ENCODE measurements around the gene TEAD3. TPM values are rescaled to one million over a fixed set of nuclear protein-coding genes. Genes with fewer than 3 reads are reported as not detected.

TEAD3 gene
- total and polyA plus RNA-seq, 4 donors, result 1.9 to 6.8 (median 4.5) TPM

- TF ChIP-seq GABPA (IDR thresholded peaks at IDR 0.05 in 1 of 2, conservative IDR thresholded peaks at IDR 0.05 in 1 of 2) (no peak), RAD21 (IDR thresholded peaks at IDR 0.05) (no peak), ZBTB33 (IDR thresholded peaks at IDR 0.05) (no peak), MAX (IDR thresholded peaks at IDR 0.05) (no peak), HNF4A (conservative IDR thresholded peaks at IDR 0.05) (no peak), FOXA1 (IDR thresholded peaks at IDR 0.05) (no peak), HNF4G (IDR thresholded peaks at IDR 0.05) (no peak), NR2F2 (IDR thresholded peaks at IDR 0.05) (no peak), RXRA (IDR thresholded peaks at IDR 0.05) (no peak), SP1 (IDR thresholded peaks at IDR 0.05) (no peak), JUND (IDR thresholded peaks at IDR 0.05) (no peak), REST (IDR thresholded peaks at IDR 0.05) (no peak), FOXA2 (IDR thresholded peaks at IDR 0.05) (no peak), EGR1 (IDR thresholded peaks at IDR 0.05; ENCODE audit: low read depth in 2 of 2) (no peak), ATF3 (IDR thresholded peaks at IDR 0.05) (no peak), YY1 (IDR thresholded peaks at IDR 0.05) (no peak), CTCF (IDR thresholded peaks at IDR 0.05; ENCODE audit: low read depth, low read length, missing input control) (no peak), TAF1 (conservative IDR thresholded peaks at IDR 0.05) (no peak)
Measured at GRCh38 chr6:35493307-35493983, 3.4 kb downstream of the TEAD3 start.

More at GRCh38 chr6:35493307-35493983, 3.4 kb downstream of the TEAD3 start:
- no peak for DNase-seq (ENCODE audit: low spot score)
- Histone ChIP-seq H3K36me3 (ENCODE audit: control insufficient read depth in 4 of 4, insufficient read depth in 3 of 4, low read depth in 1 of 4, low read length in 3 of 4) (no peaks in the 10 kb centered on the region), H3K4me3 (ENCODE audit: low read depth in 1 of 3, low read length in 3 of 3) (no peak overlapping the region), H3K27ac (ENCODE audit: low read depth in 1 of 2, low read length in 2 of 2) (no peak overlapping the region), H3K9me3 (ENCODE audit: control insufficient read depth in 4 of 4, low read length in 3 of 4) (no peaks in the 10 kb centered on the region), H3K27me3 (ENCODE audit: control insufficient read depth in 4 of 4, insufficient read depth in 4 of 4, low read length in 3 of 4) (no peaks in the 10 kb centered on the region), H3K4me1 (ENCODE audit: control insufficient read depth in 4 of 4, insufficient read depth in 4 of 4, low read length in 3 of 4) (peaks cover 9 to 32% (median 17%) of the 10 kb centered on the region in 4 donors), H3K9ac (ENCODE audit: low read depth in 1 of 2, low read length in 2 of 2) (no peak overlapping the region)
- WGBS, result 91% methylated on average over 28 of the region's 28 CpGs

All from liver (tissue), 9 donors.